Hepatic stellate cell (primary cell): Measurements from ENCODE around the gene MEFV.
"Not testable (repeated sequence)": the region's sequence is repeated elsewhere in the genome, so short reads cannot be mapped to it uniquely, and the experiment has no call there.

ENCODE experiments used
- DNase-seq: peaks from one replicate; pipeline ENCODE4 v3.0.0; 2011; ENCODE audit warnings: low spot score

MEFV gene, protein sequence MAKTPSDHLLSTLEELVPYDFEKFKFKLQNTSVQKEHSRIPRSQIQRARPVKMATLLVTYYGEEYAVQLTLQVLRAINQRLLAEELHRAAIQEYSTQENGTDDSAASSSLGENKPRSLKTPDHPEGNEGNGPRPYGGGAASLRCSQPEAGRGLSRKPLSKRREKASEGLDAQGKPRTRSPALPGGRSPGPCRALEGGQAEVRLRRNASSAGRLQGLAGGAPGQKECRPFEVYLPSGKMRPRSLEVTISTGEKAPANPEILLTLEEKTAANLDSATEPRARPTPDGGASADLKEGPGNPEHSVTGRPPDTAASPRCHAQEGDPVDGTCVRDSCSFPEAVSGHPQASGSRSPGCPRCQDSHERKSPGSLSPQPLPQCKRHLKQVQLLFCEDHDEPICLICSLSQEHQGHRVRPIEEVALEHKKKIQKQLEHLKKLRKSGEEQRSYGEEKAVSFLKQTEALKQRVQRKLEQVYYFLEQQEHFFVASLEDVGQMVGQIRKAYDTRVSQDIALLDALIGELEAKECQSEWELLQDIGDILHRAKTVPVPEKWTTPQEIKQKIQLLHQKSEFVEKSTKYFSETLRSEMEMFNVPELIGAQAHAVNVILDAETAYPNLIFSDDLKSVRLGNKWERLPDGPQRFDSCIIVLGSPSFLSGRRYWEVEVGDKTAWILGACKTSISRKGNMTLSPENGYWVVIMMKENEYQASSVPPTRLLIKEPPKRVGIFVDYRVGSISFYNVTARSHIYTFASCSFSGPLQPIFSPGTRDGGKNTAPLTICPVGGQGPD

DNA sequence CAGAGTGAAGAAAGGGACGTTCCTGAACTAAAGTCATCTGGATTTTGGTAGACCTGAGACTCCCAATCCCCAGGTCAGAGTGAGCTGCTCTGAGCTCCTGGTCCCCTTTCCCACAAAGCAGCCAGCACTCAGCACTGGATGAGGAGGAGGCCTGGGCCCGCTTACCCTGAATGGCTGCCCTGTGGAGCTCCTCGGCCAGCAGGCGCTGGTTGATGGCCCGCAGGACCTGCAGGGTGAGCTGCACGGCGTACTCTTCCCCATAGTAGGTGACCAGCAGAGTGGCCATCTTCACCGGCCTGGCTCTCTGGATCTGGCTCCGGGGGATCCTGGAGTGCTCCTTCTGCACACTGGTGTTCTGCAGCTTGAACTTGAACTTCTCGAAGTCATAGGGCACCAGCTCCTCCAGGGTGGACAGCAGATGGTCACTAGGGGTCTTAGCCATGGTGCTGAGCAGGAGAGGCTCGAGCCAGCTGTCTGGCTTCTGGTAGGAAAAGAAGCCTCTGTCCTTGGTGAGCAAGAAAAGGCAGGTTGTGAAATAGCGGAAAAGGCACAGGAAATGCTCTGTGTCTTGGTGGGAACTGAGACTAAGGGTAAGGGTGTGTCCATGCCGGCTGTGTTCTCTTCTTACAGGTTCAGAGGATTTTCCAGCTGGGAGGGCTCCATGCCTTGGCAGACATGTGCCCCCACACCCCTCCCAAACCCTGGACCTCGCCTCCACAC is at the start of gene MEFV:
Gene MEFV, minus strand, starts transcription at position 488 of the 720 bp plus-strand sequence. Its CDS starts 46 bp downstream, at position 442.
- no peak for DNase-seq

DNA sequence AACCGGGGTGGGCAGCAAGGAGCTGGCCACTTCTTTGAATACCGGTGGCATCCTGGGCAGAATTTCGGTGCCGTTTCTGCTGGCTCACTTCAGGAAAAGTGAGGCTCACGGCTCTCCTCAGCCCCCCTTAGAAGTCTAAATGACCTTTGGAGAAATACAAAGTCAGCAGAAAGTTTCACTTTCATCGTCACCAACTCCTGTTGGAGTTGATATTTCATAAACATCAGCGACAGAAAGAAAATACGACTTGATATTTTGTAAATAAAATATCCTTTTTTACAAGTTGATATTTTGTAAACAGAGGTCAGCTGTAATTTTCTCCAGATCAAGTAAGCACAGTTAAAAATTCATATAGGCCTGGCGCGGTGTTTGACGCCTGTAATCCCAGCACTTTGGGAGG is 49.6 kb upstream of the MEFV start:
- DNase-seq: no peak

DNA sequence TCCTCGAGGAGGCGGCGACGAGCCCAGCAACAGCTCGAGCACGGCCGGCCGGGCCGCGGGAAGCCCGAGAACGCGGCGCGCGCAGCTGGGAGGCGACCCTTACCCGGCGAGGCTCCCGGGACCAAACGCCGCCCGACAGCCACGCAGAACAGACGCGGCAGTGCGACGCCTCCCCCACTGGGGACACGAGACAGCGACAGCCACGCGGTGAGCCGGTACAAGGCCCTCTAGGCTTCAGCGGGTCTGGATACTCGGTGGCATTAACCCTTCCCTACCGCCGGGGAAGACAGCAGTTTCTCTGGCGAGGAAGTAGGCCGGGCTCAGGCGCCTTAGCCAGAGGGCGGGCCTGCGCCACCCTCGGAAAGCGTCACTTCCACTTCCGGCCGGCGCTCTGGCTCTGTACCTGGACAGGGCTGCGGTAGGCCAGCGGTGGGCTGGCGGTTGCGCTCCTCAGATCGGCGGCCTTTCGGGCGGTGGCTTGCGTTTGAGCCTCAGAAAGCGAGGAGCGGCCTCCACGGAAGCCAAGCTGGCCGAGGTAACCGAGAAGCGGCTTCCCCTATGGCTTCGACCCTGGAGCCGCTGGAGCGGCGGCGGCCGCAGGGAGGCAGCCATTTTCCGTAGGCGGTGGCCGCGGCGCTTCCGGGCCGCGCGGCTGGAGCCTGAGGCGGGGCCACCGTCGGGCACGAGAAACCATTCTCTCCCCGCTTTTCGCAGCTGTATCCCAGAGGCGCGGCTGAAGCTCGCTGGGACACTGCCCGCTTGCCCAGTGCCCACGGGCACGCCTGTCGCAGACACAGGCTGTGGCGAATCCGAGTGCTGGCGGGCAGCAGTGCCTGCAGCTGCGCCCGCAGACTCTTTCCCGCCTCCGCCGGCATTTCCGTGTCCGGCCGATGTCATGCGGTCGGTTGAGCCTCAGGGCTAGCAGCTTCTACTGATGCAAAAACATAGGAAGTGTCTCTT is 49.0 kb upstream of the MEFV start, which contains the start of the genes TIGD7 and ZNF75A:
Gene TIGD7, minus strand, starts transcription at position 322 of the 960 bp plus-strand sequence. CDS start 4,816 bp downstream, outside the sequence.
Gene ZNF75A, plus strand, starts transcription at position 389 of the 960 bp plus-strand sequence. CDS start 2,932 bp downstream, outside the sequence.
- peak; percentile 88 for DNase-seq

DNA sequence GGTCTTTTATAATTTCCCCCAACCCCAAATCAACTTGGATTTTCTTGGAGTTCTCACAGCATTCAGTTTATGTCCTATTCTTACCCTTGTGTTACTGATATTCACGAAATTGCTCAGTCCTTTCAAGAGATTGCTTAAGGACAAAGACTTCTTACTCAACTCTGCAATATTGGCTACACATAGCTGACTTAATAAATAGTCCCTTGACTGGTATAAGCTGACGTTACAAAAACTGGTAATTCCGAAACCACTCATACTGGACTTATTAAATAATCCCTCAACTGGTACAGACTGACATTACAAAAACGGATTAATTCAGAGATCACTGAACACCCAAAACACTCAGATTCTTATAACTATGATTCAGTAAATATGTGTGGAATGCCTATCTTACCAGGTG is 47.9 kb upstream of the MEFV start:
- no peak for DNase-seq

DNA sequence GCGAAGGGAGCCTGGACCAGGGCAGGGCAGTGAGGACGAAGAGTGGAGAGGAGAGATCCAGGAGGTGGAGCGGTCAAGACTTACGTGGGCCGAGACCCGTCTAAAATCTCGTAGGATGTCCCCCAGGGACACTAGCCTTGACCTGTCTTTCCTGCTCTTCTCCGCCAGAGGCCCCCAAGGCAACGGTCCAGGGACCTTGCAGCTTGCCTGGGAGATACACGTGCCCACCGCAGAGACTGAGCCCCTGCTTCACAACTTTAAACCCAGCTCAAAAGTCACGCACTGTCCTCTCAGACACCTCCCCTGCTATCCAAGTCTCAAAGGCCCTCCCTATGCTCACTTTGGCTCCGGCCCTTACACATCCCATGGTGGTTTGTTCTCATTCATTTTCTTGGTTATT is 39.4 kb upstream of the MEFV start:
- no peak for DNase-seq

DNA sequence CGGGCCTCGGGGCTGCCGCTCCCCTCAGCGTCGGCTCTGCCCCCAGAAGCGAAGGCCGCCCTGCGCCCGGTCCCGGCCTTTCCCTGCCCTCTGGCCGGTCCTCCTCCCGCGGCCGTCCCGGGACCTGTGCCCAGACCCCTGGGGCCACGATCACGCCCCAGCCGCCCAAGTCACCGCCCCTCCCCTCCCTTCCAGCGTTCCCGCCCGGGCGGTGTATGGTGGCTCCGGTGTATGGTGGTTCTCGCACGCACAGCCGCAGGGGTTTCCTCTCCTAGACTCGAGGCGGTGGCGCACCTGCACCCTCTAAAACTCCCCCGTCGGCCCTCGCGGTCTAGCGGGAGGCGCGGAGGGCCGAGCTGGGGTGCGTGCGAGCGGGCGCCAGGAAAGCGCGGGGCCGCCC is 38.8 kb upstream of the MEFV start:
- no peak for DNase-seq

DNA sequence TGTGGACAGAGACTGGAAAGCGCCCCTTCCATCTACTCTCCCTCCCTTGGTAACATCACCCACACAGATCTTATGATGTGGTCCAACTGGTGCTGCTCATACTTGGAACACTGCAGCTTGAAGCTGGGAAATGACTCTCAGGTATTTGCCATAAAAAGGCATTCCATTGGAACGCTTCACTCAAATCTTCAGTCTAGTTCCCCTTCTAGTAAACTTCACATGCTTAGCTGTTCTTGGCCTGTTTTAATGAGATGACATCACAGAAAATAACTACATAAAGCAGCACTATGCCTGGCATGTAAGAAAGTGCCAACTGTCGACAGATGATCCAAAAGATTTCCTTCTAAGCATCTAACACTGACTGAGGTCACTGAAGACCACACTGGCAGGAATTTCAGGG is 36.2 kb upstream of the MEFV start:
- no peak for DNase-seq

DNA sequence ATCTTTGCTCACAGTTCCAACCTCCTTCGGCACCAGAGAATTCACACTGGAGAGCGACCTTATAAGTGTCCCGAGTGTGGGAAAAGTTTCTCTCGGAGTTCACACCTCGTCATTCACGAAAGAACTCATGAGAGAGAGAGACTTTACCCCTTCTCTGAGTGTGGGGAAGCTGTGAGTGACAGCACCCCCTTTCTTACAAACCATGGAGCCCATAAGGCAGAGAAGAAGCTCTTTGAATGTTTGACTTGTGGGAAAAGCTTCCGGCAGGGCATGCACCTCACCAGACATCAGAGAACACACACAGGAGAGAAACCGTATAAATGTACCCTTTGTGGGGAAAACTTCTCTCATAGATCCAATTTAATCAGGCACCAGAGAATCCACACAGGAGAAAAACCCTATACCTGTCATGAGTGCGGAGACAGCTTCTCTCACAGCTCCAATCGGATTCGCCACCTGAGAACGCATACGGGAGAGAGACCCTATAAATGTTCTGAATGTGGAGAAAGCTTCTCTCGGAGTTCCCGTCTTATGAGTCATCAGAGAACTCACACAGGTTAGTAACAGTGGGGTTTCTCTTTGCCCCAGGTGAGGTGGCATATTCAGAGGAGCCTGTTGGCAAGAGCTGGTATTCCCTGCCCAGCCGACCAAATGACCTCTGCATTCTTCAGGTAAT is 33.7 kb upstream of the MEFV start:
- no peak for DNase-seq

DNA sequence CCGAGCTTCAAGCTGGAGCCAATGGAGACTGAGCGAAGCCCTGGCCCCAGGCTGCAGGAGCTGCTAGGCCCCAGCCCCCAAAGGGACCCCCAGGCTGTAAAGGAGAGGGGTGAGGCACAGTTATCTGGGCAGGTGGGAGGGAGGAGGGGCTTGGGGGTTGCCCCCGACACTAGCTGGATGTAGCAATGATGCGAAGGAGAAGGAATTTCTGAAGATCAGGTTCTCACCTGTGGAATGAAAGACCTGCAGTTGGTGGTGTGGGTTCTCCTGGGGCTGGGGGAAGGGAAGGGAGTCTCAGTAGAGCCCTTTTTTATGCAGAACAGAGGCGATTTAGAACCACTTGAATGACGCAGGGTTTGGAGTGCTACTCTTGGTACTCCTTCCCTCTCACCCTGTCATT is 28.7 kb upstream of the MEFV start:
- no peak for DNase-seq

DNA sequence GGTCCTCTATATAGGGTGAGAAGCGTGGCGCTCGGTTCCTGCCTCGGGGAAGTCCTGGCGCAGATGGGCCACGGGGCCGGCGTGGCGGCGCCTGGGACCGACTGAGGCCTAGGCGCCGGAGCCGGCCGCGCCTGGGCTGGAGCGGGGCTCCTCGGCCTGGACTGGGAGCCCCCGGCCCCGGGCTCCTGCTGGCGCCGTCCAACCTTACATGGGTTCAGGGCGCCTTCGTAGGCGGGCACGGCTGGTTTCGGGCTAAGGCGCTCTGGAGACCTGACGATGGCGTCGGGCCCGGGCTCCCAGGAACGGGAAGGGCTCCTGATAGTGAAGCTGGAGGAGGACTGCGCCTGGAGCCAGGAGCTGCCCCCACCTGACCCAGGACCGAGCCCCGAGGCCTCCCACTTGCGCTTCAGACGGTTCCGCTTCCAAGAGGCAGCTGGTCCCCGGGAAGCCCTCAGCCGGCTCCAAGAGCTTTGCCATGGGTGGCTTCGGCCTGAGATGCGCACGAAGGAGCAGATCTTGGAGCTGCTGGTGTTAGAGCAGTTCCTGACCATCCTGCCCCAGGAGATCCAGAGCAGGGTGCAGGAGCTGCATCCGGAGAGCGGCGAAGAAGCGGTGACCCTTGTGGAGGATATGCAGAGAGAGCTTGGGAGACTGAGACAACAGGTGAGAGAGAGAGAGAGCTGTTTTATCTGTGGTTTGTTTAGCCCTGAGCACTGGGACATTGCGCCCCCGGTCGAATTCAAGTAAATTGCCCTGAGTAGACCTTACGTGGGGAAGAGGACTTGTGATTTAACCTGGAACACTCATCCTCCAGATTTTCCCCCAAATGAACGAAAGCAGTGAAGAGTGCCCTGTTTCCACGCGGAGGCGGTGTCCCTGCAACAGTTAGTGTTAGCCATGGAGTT is 27.4 kb upstream of the MEFV start:
- DNase-seq: no peak

DNA sequence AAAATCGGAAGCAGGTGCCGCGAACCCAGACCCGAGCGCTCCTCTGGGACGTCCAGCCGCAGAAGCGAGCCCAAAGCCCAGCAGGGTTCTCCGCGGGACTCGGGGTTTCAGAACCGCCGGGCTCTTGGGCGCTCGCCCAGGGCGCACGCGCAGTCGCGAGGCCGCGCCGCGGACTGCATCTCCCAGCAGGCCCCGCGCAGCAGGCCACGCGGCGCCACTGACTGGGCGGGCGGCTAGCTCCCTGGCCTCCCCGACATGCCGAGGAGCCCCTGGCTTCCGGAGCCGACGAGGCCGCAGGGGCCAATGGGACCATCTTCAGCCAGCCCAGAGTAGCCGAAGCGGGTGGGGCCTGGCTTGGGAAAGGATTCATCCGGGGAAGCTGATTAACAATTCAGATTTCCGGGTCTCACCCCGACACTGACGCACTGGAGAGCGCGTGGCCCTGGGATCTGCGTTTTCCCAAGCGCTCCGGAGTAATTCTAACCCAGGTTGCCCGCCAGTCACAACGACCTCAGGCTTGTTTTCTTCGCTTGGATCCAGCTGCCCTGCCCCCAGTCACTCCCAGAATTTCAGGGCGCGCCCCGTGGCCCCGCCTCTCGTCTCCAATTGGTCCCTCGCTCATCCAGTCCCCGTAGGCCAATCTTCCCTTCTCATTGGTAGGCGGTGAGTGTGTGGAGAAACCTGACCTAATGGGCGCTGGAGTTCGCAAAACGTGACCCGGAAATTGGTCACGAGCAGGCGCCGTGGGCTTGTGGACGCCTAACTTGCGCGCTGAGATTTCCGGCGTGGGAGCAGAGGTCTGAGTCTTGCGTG is 26.5 kb upstream of the MEFV start, which contains the start of gene ZNF263:
Gene ZNF263, plus strand, starts transcription at position 762 of the 813 bp plus-strand sequence. CDS start 328 bp downstream, outside the sequence.
- DNase-seq: peak; percentile 99

DNA sequence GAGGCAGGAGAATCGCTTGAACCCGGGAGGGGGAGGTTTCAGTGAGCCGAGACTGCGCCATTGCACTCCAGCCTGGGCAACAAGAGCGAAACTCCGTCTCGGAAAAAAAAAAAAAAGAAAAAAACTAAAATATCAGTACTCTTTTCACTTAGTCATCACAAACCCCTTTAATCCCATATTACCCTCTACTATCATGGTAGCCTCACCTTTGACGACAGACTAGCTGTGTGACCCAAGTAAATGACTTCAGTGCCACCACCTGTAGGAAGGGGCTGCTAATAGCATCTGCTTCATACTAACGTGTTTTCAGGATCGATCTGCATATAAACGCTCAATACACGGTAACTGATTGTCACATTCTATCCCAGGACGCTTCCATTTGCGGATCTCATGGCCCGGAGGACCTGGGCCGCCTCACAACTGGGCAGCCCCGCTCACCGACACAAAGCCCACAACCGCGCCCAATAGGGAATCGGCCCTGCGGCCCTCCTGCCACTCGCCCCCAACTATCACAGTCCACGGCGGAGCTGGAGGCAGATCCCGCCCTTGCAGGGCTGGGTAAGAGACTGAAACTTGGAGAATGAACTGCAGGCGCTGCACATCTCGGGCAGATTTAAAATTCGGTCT is 25.8 kb upstream of the MEFV start:
- DNase-seq: peak; percentile 79

DNA sequence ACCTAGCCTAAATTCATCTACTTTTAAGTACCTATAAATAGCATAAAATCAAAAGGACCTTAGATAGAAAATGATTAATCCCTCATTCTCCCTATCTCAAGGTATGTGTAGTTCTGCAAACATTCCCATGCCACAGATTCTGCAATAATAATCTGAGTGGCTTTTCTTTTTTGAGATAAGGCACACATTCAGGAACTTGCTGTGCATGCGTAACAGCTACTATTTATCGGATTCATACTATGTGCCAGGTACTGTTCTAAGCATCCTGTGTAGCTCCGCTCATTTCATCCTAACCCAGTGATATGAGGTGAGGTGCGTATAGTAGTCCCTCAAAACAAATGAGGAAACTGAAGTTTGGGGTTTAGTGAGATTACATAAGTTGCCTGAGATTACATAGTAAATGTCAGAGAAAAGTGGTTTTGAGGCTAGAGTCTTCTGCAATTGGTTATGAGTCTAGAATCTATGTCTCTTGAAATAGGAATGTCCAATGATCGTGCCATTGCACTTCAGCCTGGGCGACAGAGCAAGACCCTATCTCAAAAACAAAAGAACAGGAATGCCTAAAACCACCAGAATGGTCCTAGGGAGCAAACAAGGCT is 24.9 kb upstream of the MEFV start:
- DNase-seq: no peak

DNA sequence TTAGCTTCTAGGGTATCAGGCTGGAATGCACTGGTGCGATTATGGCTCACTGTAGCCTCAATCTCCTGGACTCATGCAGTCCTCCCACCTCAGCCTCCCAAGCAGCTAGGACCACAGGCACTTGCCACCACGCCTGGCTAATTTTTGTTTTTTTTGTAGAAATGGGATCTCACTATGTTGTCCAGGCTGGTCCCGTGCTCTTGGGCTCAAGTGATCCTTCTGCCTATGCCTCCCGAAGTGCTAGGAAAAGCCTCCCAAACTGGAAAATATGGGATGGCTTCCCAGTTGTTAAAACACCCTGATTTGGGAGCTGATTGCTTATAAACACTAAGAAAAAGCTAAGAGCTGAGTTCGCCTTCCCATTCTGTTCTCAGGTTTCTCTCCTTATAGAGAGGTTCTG is 20.2 kb upstream of the MEFV start:
- no peak for DNase-seq

DNA sequence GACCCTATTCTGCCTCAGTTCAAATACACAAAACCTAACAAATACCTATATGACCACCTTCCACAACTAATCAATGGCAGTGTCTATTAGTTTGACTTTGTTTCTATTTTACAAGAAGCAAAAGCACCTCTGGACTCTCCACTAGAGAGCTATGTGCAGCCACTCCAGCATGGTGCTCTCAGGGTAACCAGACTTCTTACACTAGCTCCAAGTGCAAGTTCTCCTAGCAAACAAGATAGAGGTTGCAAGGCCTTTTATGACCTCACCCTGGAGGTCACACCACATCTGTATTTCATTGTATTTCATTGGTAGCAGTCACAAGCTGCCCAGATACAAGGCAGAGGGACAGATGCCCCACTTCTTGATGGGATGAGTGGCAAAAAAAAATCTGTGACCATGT is 18.5 kb upstream of the MEFV start:
- no peak for DNase-seq

DNA sequence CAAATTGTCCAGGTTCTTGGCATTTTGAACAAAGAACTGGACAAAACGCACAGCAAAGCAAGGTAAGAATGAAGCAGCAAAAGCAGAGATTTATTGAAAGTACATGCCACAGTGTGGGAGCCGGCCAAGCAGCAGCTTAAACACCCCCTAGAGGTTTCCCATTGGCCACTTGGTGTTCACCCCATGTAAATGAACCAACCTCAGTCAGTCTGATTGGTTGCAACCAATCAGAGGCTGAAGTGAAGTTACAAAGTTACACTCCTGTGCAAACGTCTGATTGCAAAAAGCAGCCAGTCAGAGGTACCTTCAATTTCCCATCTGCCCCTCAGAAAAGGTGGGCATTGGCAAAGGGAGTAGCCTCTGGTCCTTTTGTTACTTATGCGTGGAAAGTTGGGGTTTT is 18.1 kb upstream of the MEFV start:
- no peak for DNase-seq

DNA sequence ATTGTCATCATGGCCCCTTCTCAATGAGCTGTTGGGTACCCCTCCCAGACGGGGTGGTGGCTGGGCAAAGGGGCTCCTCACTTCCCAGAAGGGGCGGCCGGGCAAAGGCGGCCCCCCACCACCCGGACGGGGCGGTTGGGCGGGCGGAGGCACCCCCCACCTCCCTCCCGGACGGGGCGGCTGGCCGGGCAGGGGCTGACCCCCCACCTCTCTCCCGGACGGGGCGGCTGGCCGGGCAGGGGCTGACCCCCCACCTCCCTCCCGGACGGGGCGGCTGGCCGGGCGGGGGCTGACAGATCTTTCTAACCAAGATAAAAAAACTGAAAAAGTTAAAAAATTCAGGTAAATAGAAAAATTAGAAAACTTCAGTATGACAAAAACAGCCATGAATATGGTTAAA is 14.8 kb upstream of the MEFV start:
- DNase-seq: not testable (repeated sequence)

DNA sequence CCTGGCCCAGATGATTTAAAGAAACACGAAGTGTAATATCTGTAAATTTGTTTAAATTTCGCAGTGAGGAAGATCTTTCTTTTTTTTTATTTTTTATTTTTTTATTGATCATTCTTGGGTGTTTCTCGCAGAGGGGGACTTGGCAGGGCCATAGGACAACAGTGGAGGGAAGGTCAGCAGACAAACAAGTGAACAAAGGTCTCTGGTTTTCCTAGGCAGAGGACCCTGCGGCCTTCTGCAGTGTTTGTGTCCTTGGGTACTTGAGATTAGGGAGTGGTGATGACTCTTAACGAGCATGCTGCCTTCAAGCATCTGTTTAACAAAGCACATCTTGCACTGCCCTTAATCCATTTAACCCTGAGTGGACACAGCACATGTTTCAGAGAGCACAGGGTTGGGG is 14.3 kb upstream of the MEFV start:
- DNase-seq: not testable (repeated sequence)
